Colonic mucosa (tissue), 4 donors: ENCODE measurements around the gene MOCS1. TPM values are rescaled to one million over a fixed set of nuclear protein-coding genes. Genes with fewer than 3 reads are reported as not detected.
A peak's percentile ranks its signal among the peaks of the same experiment; 100 is the strongest.
"Not testable (repeated sequence)": the region's sequence is repeated elsewhere in the genome, so short reads cannot be mapped to it uniquely, and the experiment has no call there.

Source experiments
- DNase-seq: peaks from one replicate; pipeline ENCODE4 v3.0.0-alpha.2; 2020
- H3K27ac ChIP-seq: fragments of 200-600 bp; one replicate; pipeline ENCODE4 v1.8.0; 2021
- H3K27me3 ChIP-seq: fragments of 200-600 bp; one replicate; pipeline ENCODE4 v1.8.0; 2021
- H3K36me3 ChIP-seq: fragments of 200-600 bp; one replicate; pipeline ENCODE4 v1.8.0; 2021
- H3K4me1 ChIP-seq: fragments of 200-600 bp; one replicate; pipeline ENCODE4 v1.8.0; 2021; ENCODE audit warnings: mild to moderate bottlenecking
- H3K4me3 ChIP-seq: fragments of 200-600 bp; one replicate; pipeline ENCODE4 v1.8.0; 2021
- H3K9ac ChIP-seq, 2 donors: one replicate each; pipeline ENCODE4 v1.7.0; 2013; ENCODE audit warnings: control low read depth in 2 of 2, low read depth in 2 of 2, low read length in 2 of 2
- H3K9me3 ChIP-seq: fragments of 200-600 bp; one replicate; pipeline ENCODE4 v1.8.0; 2021
- CTCF ChIP-seq: fragments of 200-600 bp; IDR thresholded peaks from one replicate; pipeline ENCODE4 v1.8.0; 2022; ENCODE audit warnings: antibody characterized with exemption, mild to moderate bottlenecking
- intact Hi-C: fragments of 100-400 bp; cut with DNase I; formaldehyde crosslinking; loops from one replicate; pipeline ENCODE4 v1.14.1; 2022
- total RNA-seq, 2 donors: library from RNA; stranded (reverse); fragmentation: NEBNext Ultra II Directional in 1 of 2; extraction: Animal tissue kit (Norgen Biotek cat#: 25700) in 1 of 2; gene quantifications; one replicate each; pipeline ENCODE4 v1.2.1, GENCODE V29; 2021
- donor health status: healthy.
- donor health status: DM: no; HTN: no; CAD: no.
- donor health status: DM: no; HTN: no; CAD: no.

Gene MOCS1
- total RNA-seq, 2 donors from 2014 or later = 9.6 to 15.7 TPM

GRCh38 chr6:39979461-39980328, 45.4 kb upstream of the MOCS1 start:
- H3K4me3 ChIP-seq = no peak overlapping the region
- H3K36me3 ChIP-seq = no peaks in the 10 kb centered on the region
- intact Hi-C loops = loop anchor here (2.0 kb wide), 1 partner anchor 329 kb away; no protein-coding TSS in a partner anchor
- H3K9me3 ChIP-seq = no peaks in the 10 kb centered on the region
- no peak for DNase-seq
- H3K9ac ChIP-seq = no peak overlapping the region
- H3K4me1 ChIP-seq = no peaks in the 10 kb centered on the region
- no peak for TF ChIP-seq CTCF
- H3K27me3 ChIP-seq = no peaks in the 10 kb centered on the region
- no peak overlapping the region for H3K27ac ChIP-seq

GRCh38 chr6:39978240-39978639, 44.0 kb upstream of the MOCS1 start:
- no peak for TF ChIP-seq CTCF
- H3K27ac ChIP-seq = no peak overlapping the region
- intact Hi-C loops = no loop called here

DNA sequence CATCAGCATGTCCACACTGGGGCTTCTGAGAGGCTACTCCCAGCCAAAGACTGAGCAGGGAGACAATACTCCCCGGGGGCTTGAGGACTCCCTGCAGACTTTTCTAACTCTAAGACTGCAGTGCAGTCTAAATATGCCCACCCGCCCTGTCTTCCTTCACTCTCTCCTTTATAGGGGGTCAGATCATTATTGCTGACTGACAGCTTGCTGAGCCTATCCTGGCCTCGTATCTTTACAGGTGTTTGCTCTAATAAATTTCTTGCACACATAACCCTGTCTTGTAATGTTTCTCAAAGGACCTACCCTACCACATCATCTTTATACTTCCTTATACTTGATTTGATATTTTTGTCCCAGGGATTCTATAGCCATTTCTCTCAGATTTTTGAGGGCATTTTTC, 39.4 kb upstream of the MOCS1 start:
- no peaks in the 10 kb centered on the region for H3K9me3 ChIP-seq
- TF ChIP-seq CTCF = no peak
- H3K27me3 ChIP-seq = no peaks in the 10 kb centered on the region
- no peak overlapping the region for H3K9ac ChIP-seq
- DNase-seq = no peak
- no peak overlapping the region for H3K4me3 ChIP-seq
- H3K4me1 ChIP-seq = no peaks in the 10 kb centered on the region
- intact Hi-C loops = no loop called here
- no peaks in the 10 kb centered on the region for H3K36me3 ChIP-seq
- no peak overlapping the region for H3K27ac ChIP-seq

More at GRCh38 chr6:39978240-39978639, 44.0 kb upstream of the MOCS1 start:
- no peak overlapping the region for H3K4me3 ChIP-seq
- no peaks in the 10 kb centered on the region for H3K36me3 ChIP-seq
- H3K4me1 ChIP-seq = no peaks in the 10 kb centered on the region
- no peaks in the 10 kb centered on the region for H3K27me3 ChIP-seq
- DNase-seq = peak; percentile 23
- no peak overlapping the region for H3K9ac ChIP-seq
- no peaks in the 10 kb centered on the region for H3K9me3 ChIP-seq

DNA sequence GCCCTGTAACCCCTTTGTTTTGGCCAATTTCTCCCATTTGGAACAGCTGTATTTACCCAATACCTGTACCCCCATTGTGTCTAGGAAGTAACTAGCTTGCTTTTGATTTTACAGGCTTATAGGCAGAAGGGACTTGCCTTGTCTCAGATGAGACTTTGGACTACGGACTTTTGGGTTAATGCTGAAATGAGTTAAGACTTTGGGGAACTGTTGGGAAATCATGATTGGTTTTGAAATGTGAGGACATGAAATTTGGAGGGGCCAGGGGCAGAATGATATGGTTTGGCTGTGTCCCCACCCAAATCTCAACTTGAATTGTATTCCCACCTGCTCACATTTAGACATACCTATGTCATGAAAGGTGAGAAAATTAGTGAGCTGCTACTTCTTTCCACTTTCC, 38.5 kb upstream of the MOCS1 start:
- H3K27ac ChIP-seq, DNase-seq, H3K36me3 ChIP-seq, H3K4me3 ChIP-seq, intact Hi-C loops, H3K27me3 ChIP-seq, H3K4me1 ChIP-seq, H3K9ac ChIP-seq, H3K9me3 ChIP-seq: not testable (repeated sequence)

DNA sequence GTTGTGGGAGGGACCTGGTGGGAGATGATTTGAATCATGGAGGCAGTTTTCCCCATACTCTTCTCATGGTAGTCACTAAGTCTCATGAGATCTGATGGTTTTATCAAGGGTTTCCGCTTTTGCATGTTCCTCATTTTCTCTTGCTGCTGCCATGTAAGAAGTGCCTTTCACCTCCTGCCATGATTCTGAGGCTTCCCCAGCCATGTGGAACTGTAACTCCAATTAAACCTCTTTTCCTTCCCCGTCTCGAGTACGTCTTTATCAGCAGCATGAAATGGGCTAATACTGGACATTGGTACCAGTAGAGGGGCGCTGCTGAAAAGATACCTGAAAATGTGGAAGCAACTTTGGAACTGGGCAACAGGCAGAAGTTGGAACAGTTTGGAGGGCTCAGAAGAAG, 36.9 kb upstream of the MOCS1 start:
- intact Hi-C loops, H3K9me3 ChIP-seq, H3K36me3 ChIP-seq, H3K4me3 ChIP-seq, H3K9ac ChIP-seq, H3K27ac ChIP-seq, H3K4me1 ChIP-seq, H3K27me3 ChIP-seq, DNase-seq: not testable (repeated sequence)

DNA sequence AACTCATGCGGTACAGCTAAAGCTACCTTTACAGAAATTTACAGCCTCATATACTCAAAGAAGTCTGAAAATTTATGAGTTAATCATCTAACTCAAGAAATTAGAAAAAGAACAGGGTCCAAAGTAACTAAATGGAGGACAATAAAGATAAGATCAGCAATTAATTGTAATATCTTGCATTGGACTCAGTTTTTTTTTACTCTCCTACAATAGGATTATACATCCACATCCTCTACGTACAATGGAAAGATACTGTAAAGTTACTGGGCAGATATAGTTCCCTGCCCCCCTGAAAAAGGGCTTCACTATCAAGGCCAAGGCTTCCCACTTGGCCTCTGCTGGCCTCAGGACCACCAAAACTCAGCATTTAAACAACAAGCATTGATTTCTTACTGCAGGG, 31.5 kb upstream of the MOCS1 start:
- H3K4me1 ChIP-seq = no peaks in the 10 kb centered on the region
- no peak for TF ChIP-seq CTCF
- H3K4me3 ChIP-seq = no peak overlapping the region
- no peaks in the 10 kb centered on the region for H3K9me3 ChIP-seq
- H3K9ac ChIP-seq = no peak overlapping the region
- DNase-seq = no peak
- no peaks in the 10 kb centered on the region for H3K36me3 ChIP-seq
- intact Hi-C loops = no loop called here
- H3K27me3 ChIP-seq = no peaks in the 10 kb centered on the region
- H3K27ac ChIP-seq = no peak overlapping the region
